Liver (tissue), 3 donors: ENCODE measurements around the gene MMP27.

Experiments
- EGR1 ChIP-seq, 2 donors: IDR thresholded peaks; 2 replicates each; pipeline ENCODE4 v1.6.1; 2016 to 2018; ENCODE audit warnings: antibody characterized with exemption in 2 of 2, low read depth in 2 of 2
- GABPA ChIP-seq, 2 donors: IDR thresholded peaks in 1 of 2; conservative IDR thresholded peaks in 1 of 2; 2 replicates each; pipeline ENCODE4 v1.6.1; 2016; ENCODE audit warnings: antibody characterized with exemption in 2 of 2, mild to moderate bottlenecking in 1 of 2, moderate library complexity in 1 of 2
- HNF4A ChIP-seq, 2 donors: conservative IDR thresholded peaks; 2 replicates each; pipeline ENCODE4 v1.6.1; 2016; ENCODE audit warnings: antibody characterized with exemption in 2 of 2, mild to moderate bottlenecking in 2 of 2
- HNF4G ChIP-seq: IDR thresholded peaks from 2 replicates; pipeline ENCODE4 v1.6.1; 2016; ENCODE audit warnings: antibody characterized with exemption
- JUND ChIP-seq, 2 donors: IDR thresholded peaks; 2 replicates each; pipeline ENCODE4 v1.6.1; 2016; ENCODE audit warnings: antibody characterized with exemption in 2 of 2
- RAD21 ChIP-seq, 2 donors: IDR thresholded peaks; 2 replicates each; pipeline ENCODE4 v1.6.1; 2016; ENCODE audit warnings: antibody characterized with exemption in 2 of 2, mild to moderate bottlenecking in 2 of 2
- REST ChIP-seq: IDR thresholded peaks from 2 replicates; pipeline ENCODE4 v1.6.1; 2016; ENCODE audit warnings: antibody characterized with exemption, mild to moderate bottlenecking
- TAF1 ChIP-seq: conservative IDR thresholded peaks from 2 replicates; pipeline ENCODE4 v1.6.1; 2016; ENCODE audit warnings: antibody characterized with exemption, mild to moderate bottlenecking
- YY1 ChIP-seq: IDR thresholded peaks from 2 replicates; pipeline ENCODE4 v1.6.1; 2016; ENCODE audit warnings: antibody characterized with exemption, mild to moderate bottlenecking
- ZBTB33 ChIP-seq: IDR thresholded peaks from 2 replicates; pipeline ENCODE4 v1.6.1; 2016; ENCODE audit warnings: antibody characterized with exemption
- TF ChIP-seq, protein P1 (sequence below): fragments of 150-350 bp; IDR thresholded peaks from 2 replicates; pipeline ENCODE4 v1.5.1; 2017; ENCODE audit warnings: improper control_type of control experiment, low read depth, low read length; ENCODE audit not compliant: missing input control
- TF ChIP-seq, protein P2 (sequence below): IDR thresholded peaks from 2 replicates; pipeline ENCODE4 v1.6.1; 2016; ENCODE audit warnings: antibody characterized with exemption
- donor health status: healthy.
- donor health status: healthy.

DNA sequence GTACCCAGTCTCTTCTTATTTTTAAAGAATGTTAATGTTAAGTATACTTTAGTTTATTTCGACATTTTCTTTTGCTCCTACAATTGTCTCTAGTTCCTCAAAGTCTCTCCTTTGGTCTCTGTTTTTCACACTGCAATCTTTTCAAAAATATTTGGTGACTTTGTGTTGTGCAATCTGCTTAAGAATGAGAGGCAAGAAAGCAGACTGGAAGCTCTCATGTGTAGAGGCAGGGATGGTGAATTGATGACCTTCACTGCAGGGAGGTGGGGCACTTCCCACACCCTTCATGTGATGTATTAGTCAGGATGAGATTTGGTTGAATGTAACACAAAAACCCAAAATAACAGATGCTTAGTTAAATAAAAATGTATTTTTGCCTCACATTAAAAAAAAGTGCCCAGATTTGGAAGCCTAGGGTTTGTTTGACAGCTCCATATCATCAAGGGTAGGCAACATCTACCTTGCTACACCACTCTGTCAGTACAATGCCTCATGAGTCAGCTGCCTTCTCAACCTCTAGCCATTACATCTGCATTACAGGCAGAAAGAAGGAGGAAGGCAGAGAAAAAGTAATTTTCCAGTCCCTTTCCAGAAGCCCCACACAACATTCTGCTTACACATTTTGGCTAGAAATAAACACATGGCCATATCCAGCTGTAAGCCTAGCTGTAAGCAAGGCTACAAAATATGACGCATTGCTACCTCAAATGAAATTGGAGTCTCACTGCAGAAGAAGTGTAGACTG, 3.8 kb upstream of the MMP27 start:
- TF ChIP-seq, protein P1, sequence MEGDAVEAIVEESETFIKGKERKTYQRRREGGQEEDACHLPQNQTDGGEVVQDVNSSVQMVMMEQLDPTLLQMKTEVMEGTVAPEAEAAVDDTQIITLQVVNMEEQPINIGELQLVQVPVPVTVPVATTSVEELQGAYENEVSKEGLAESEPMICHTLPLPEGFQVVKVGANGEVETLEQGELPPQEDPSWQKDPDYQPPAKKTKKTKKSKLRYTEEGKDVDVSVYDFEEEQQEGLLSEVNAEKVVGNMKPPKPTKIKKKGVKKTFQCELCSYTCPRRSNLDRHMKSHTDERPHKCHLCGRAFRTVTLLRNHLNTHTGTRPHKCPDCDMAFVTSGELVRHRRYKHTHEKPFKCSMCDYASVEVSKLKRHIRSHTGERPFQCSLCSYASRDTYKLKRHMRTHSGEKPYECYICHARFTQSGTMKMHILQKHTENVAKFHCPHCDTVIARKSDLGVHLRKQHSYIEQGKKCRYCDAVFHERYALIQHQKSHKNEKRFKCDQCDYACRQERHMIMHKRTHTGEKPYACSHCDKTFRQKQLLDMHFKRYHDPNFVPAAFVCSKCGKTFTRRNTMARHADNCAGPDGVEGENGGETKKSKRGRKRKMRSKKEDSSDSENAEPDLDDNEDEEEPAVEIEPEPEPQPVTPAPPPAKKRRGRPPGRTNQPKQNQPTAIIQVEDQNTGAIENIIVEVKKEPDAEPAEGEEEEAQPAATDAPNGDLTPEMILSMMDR = no peak
- TF ChIP-seq GABPA (IDR thresholded peaks at IDR 0.05 in 1 of 2, conservative IDR thresholded peaks at IDR 0.05 in 1 of 2) (no peak), JUND (IDR thresholded peaks at IDR 0.05) (no peak), ZBTB33 (no peak), RAD21 (IDR thresholded peaks at IDR 0.05) (no peak), EGR1 (IDR thresholded peaks at IDR 0.05; ENCODE audit: low read depth in 2 of 2) (no peak), REST (no peak), HNF4G (no peak), TAF1 (no peak), HNF4A (conservative IDR thresholded peaks at IDR 0.05) (no peak), YY1 (no peak)
- TF ChIP-seq, protein P2, sequence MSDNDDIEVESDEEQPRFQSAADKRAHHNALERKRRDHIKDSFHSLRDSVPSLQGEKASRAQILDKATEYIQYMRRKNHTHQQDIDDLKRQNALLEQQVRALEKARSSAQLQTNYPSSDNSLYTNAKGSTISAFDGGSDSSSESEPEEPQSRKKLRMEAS = no peak
